HG02763 (cell line): ENCODE data around the gene GCK.

Experiments
- ATAC-seq: cut with Tn5 transposase; IDR thresholded peaks from one replicate; pipeline ENCODE4 v1.9.1; 2021; ENCODE audit warnings: mild to moderate bottlenecking, moderate library complexity; ENCODE audit not compliant: unreplicated experiment

The GCK gene

GRCh38 chr7:44189286-44189992 lies at the start of gene GCK:
Gene GCK (minus strand): TSS chr7:44189439. CDS start chr7:44188953, 486 bp downstream.
- ATAC-seq = no peak

GRCh38 chr7:44238116-44238695 lies 49.0 kb upstream of the GCK start:
- ATAC-seq = no peak

GRCh38 chr7:44237696-44238095 lies 48.5 kb upstream of the GCK start:
- no peak for ATAC-seq

- no peak for ATAC-seq
Observed at GRCh38 chr7:44236333-44236728, 47.1 kb upstream of the GCK start.

GRCh38 chr7:44235582-44236332 lies 46.5 kb upstream of the GCK start:
- ATAC-seq = no peak

- no peak for ATAC-seq
Observed at GRCh38 chr7:44235066-44235465, 45.8 kb upstream of the GCK start.

GRCh38 chr7:44232901-44233715 lies 43.9 kb upstream of the GCK start:
- ATAC-seq = no peak

- no peak for ATAC-seq
Observed at GRCh38 chr7:44232396-44232795, 43.2 kb upstream of the GCK start.

GRCh38 chr7:44231088-44231487 lies 41.8 kb upstream of the GCK start:
- ATAC-seq = no peak

GRCh38 chr7:44230286-44230685 lies 41.0 kb upstream of the GCK start:
- no peak for ATAC-seq

GRCh38 chr7:44229546-44230105 lies 40.4 kb upstream of the GCK start:
- no peak for ATAC-seq

GRCh38 chr7:44228571-44229350 lies 39.5 kb upstream of the GCK start:
- ATAC-seq = no peak

- no peak for ATAC-seq
Observed at GRCh38 chr7:44227911-44228310, 38.7 kb upstream of the GCK start.

- ATAC-seq = no peak
Observed at GRCh38 chr7:44226396-44226753, 37.1 kb upstream of the GCK start.

- ATAC-seq = no peak
Observed at GRCh38 chr7:44225566-44226395, 36.5 kb upstream of the GCK start.

GRCh38 chr7:44224974-44225565 lies 35.8 kb upstream of the GCK start:
- no peak for ATAC-seq

- no peak for ATAC-seq
Observed at GRCh38 chr7:44224080-44224973, 35.1 kb upstream of the GCK start.
